Esophagus muscularis mucosa (tissue), 4 donors: ENCODE measurements around the gene AJAP1.

Source experiments
- EP300 ChIP-seq: sonication (generic); formaldehyde crosslinking; IDR thresholded peaks from one replicate; pipeline ENCODE4 v1.6.1; 2017; ENCODE audit warnings: antibody characterized with exemption
- POLR2A ChIP-seq: fragments of 450-650 bp; IDR thresholded peaks from one replicate; pipeline ENCODE4 v1.6.1; 2017; ENCODE audit warnings: antibody characterized with exemption, moderate library complexity, mild to moderate bottlenecking, low read depth
- TF ChIP-seq, protein P1 (sequence below), 3 experiments: fragments of 200-600 bp in 2 of 3; fragments of 450-650 bp in 1 of 3; sonication (generic) in 2 of 3; IDR thresholded peaks; one replicate each; pipeline ENCODE4 v1.5.1; 2017 to 2019; ENCODE audit warnings: antibody characterized with exemption in 3 of 3, mild to moderate bottlenecking in 2 of 3, moderate library complexity in 1 of 3

GRCh38 chr1:4769516-4770280, 115.3 kb downstream of the AJAP1 start:
- TF ChIP-seq, protein P1, sequence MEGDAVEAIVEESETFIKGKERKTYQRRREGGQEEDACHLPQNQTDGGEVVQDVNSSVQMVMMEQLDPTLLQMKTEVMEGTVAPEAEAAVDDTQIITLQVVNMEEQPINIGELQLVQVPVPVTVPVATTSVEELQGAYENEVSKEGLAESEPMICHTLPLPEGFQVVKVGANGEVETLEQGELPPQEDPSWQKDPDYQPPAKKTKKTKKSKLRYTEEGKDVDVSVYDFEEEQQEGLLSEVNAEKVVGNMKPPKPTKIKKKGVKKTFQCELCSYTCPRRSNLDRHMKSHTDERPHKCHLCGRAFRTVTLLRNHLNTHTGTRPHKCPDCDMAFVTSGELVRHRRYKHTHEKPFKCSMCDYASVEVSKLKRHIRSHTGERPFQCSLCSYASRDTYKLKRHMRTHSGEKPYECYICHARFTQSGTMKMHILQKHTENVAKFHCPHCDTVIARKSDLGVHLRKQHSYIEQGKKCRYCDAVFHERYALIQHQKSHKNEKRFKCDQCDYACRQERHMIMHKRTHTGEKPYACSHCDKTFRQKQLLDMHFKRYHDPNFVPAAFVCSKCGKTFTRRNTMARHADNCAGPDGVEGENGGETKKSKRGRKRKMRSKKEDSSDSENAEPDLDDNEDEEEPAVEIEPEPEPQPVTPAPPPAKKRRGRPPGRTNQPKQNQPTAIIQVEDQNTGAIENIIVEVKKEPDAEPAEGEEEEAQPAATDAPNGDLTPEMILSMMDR (IDR thresholded peaks at IDR 0.05), result no peak
- TF ChIP-seq POLR2A, result no peak
- TF ChIP-seq EP300, result no peak
